Left ventricle myocardium inferior (tissue), 1 donor: Measurements from ENCODE around the gene NKAPL. TPM values are rescaled to one million over a fixed set of nuclear protein-coding genes. Genes with fewer than 3 reads are reported as not detected.

Source experiments
- DNase-seq: peaks from one replicate; pipeline ENCODE4 v3.0.0-alpha.2; 2020
- H3K27ac ChIP-seq: fragments of 200-600 bp; replicated peaks from 2 replicates; pipeline ENCODE4 v1.8.0; 2021
- H3K27me3 ChIP-seq: fragments of 200-600 bp; 2 replicates; pipeline ENCODE4 v1.8.0; 2021; ENCODE audit warnings: low read depth
- H3K36me3 ChIP-seq: fragments of 200-600 bp; 2 replicates; pipeline ENCODE4 v1.8.0; 2021
- H3K4me1 ChIP-seq: fragments of 200-600 bp; 2 replicates; pipeline ENCODE4 v1.8.0; 2021
- H3K4me3 ChIP-seq: fragments of 200-600 bp; 2 replicates; pipeline ENCODE4 v1.8.0; 2021; ENCODE audit warnings: mild to moderate bottlenecking, moderate library complexity
- H3K9me3 ChIP-seq: fragments of 200-600 bp; replicated peaks from 2 replicates; pipeline ENCODE4 v1.8.0; 2021
- CTCF ChIP-seq: fragments of 200-600 bp; IDR thresholded peaks from 2 replicates; pipeline ENCODE4 v1.8.0; 2021; ENCODE audit warnings: antibody characterized with exemption, mild to moderate bottlenecking, borderline replicate concordance
- intact Hi-C: fragments of 100-400 bp; cut with micrococcal nuclease; formaldehyde crosslinking; loops from one replicate; pipeline ENCODE4 v1.11.0; 2022
- total RNA-seq: library from RNA; stranded (reverse); fragmentation: NEBNext Ultra II Directional; extraction: Animal tissue kit (Norgen Biotek cat#: 25700); gene quantifications from one replicate; pipeline ENCODE4 v1.2.1, GENCODE V29; 2021
- donor health status: DM: no; HTN: yes; CAD: no; lungs with severe emphysema.

The NKAPL gene
- total RNA-seq, 1 donor from 2014 or later: 4.5 TPM

- no peak for TF ChIP-seq CTCF
- Histone ChIP-seq H3K36me3 (peaks cover 64% of the 10 kb centered on the region), H3K27me3 (no peaks in the 10 kb centered on the region), H3K27ac (no peak overlapping the region), H3K4me3 (no peak overlapping the region), H3K4me1 (no peaks in the 10 kb centered on the region), H3K9me3 (no peaks in the 10 kb centered on the region)
- no peak for DNase-seq
- intact Hi-C loops: no loop called here
These were observed 15.8 kb downstream of the NKAPL start for GRCh38 chr6:28274888-28275287.

- Histone ChIP-seq H3K36me3 (peaks cover 49% of the 10 kb centered on the region), H3K4me3 (no peak overlapping the region)
These were observed 18.6 kb downstream of the NKAPL start for GRCh38 chr6:28277746-28278145.

GRCh38 chr6:28280595-28281287 is 21.6 kb downstream of the NKAPL start:
- peak overlapping the region; percentile 67 for H3K27ac ChIP-seq

More at GRCh38 chr6:28277746-28278145, 18.6 kb downstream of the NKAPL start:
- H3K27me3 ChIP-seq: no peaks in the 10 kb centered on the region
- H3K9me3 ChIP-seq: peaks cover 2% of the 10 kb centered on the region
- intact Hi-C loops: no loop called here
- no peak for TF ChIP-seq CTCF
- H3K27ac ChIP-seq: no peak overlapping the region
- no peak for DNase-seq
- peaks cover 21% of the 10 kb centered on the region for H3K4me1 ChIP-seq

GRCh38 chr6:28281288-28282064 is 22.4 kb downstream of the NKAPL start, which contains the start of gene PGBD1:
Gene PGBD1, plus strand, starts transcription at chr6:28281572. Its CDS starts 2,242 bp downstream, at chr6:28283814.
- intact Hi-C loops: no loop called here
- Histone ChIP-seq H3K27ac (peak within 1 kb of the TSS; percentile 67), H3K9me3 (peaks cover 9% of the 10 kb centered on the region), H3K27me3 (no peaks in the 10 kb centered on the region), H3K4me3 (peak within 1 kb of the TSS; percentile 86), H3K36me3 (peaks cover 37% of the 10 kb centered on the region), H3K4me1 (peaks cover 21% of the 10 kb centered on the region)
- peak; percentile 83 for DNase-seq
- TF ChIP-seq CTCF: no peak

More at GRCh38 chr6:28280595-28281287, 21.6 kb downstream of the NKAPL start:
- Histone ChIP-seq H3K4me3 (peak overlapping the region; percentile 86), H3K9me3 (peaks cover 9% of the 10 kb centered on the region), H3K27me3 (no peaks in the 10 kb centered on the region), H3K36me3 (peaks cover 37% of the 10 kb centered on the region), H3K4me1 (peaks cover 21% of the 10 kb centered on the region)
- no peak for DNase-seq
- no peak for TF ChIP-seq CTCF
- intact Hi-C loops: no loop called here

GRCh38 chr6:28282926-28283325 is 23.8 kb downstream of the NKAPL start:
- no peak for DNase-seq
- H3K4me3 ChIP-seq: peak overlapping the region; percentile 86
- no peaks in the 10 kb centered on the region for H3K27me3 ChIP-seq
- H3K36me3 ChIP-seq: peaks cover 40% of the 10 kb centered on the region
- H3K27ac ChIP-seq: no peak overlapping the region
- TF ChIP-seq CTCF: no peak
- peaks cover 9% of the 10 kb centered on the region for H3K9me3 ChIP-seq
- peaks cover 21% of the 10 kb centered on the region for H3K4me1 ChIP-seq
- intact Hi-C loops: no loop called here
